CD14-positive monocyte (primary cell): ENCODE data around the gene CT45A1. TPM values are rescaled to one million over a fixed set of nuclear protein-coding genes. Genes with fewer than 3 reads are reported as not detected.
"Not testable (repeated sequence)": the region's sequence is repeated elsewhere in the genome, so short reads cannot be mapped to it uniquely, and the experiment has no call there.

Experiments used
- DNase-seq, 3 donors: peaks; one replicate each; pipeline ENCODE4 v3.0.0-alpha.2; 2011 to 2022
- H2AFZ ChIP-seq: 2 replicates; pipeline ENCODE4 v1.6.0; 2012; ENCODE audit warnings: mild to moderate bottlenecking, low read depth, low read length, inconsistent platforms; ENCODE audit not compliant: insufficient read depth, poor library complexity, severe bottlenecking
- H3K27ac ChIP-seq, 2 donors: 1 replicate in 1 of 2; 2 replicates in 1 of 2; pipeline ENCODE4 v1.5.1; 2012 to 2013; ENCODE audit warnings: low read length in 2 of 2, control low read depth in 1 of 2, inconsistent platforms in 1 of 2, low read depth in 1 of 2, mild to moderate bottlenecking in 1 of 2
- H3K27me3 ChIP-seq, 2 donors: one replicate each; pipeline versions ENCODE4 v1.6.0 to v1.6.1; 2011 to 2013; ENCODE audit warnings: low read length in 2 of 2; ENCODE audit not compliant: control insufficient read depth in 2 of 2, insufficient read depth in 2 of 2
- H3K36me3 ChIP-seq, 2 donors: replicated peaks in 1 of 2; 1 replicate in 1 of 2; 2 replicates in 1 of 2; pipeline versions ENCODE4 v1.5.1 to v1.6.1; 2012 to 2013; ENCODE audit warnings: low read length in 2 of 2, control low read depth in 1 of 2, inconsistent platforms in 1 of 2, mild to moderate bottlenecking in 1 of 2; ENCODE audit not compliant: insufficient read depth in 2 of 2, control insufficient read depth in 1 of 2
- H3K4me1 ChIP-seq, 2 donors: 1 replicate in 1 of 2; 2 replicates in 1 of 2; pipeline versions ENCODE4 v1.5.1 to v1.6.1; 2012 to 2013; ENCODE audit warnings: low read length in 2 of 2, control low read depth in 1 of 2, inconsistent platforms in 1 of 2, mild to moderate bottlenecking in 1 of 2, moderate library complexity in 1 of 2; ENCODE audit not compliant: insufficient read depth in 2 of 2, control insufficient read depth in 1 of 2
- H3K4me2 ChIP-seq: replicated peaks from 2 replicates; pipeline ENCODE3; 2012; ENCODE audit warnings: low read length, moderate library complexity, mild to moderate bottlenecking; ENCODE audit not compliant: poor library complexity, severe bottlenecking; ENCODE audit errors: extremely low read depth
- H3K4me3 ChIP-seq, 3 experiments: fragments of 200-600 bp in 1 of 3; sonication (generic) in 1 of 3; replicated peaks in 1 of 3; 1 replicate in 2 of 3; 2 replicates in 1 of 3; pipeline ENCODE4 v1.5.1; 2011 to 2013; ENCODE audit warnings: low read length in 3 of 3, mild to moderate bottlenecking in 3 of 3, control low read depth in 2 of 3, low read depth in 2 of 3, inconsistent platforms in 1 of 3, moderate library complexity in 1 of 3
- H3K79me2 ChIP-seq: 2 replicates; pipeline ENCODE4 v1.6.0; 2012; ENCODE audit warnings: mild to moderate bottlenecking, control low read depth, inconsistent platforms, low read length, moderate library complexity; ENCODE audit not compliant: insufficient read depth
- H3K9ac ChIP-seq: 2 replicates; pipeline ENCODE4 v1.6.0; 2017; ENCODE audit warnings: low read length, mild to moderate bottlenecking; ENCODE audit not compliant: insufficient read depth, poor library complexity, severe bottlenecking
- H3K9me3 ChIP-seq, 2 donors: replicated peaks in 1 of 2; 1 replicate in 1 of 2; 2 replicates in 1 of 2; pipeline versions ENCODE4 v1.5.1 to v1.6.1; 2012 to 2013; ENCODE audit warnings: low read length in 2 of 2, control low read depth in 1 of 2; ENCODE audit not compliant: control insufficient read depth in 1 of 2, insufficient read depth in 1 of 2
- H4K20me1 ChIP-seq: 2 replicates; pipeline ENCODE4 v1.6.0; 2012; ENCODE audit warnings: mild to moderate bottlenecking, low read length, control low read depth, moderate library complexity; ENCODE audit not compliant: insufficient read depth
- H3K27ac Mint-ChIP-seq, 7 donors: one replicate each; pipeline ENCODE4 v1.8.0; 2020; ENCODE audit warnings: mild to moderate bottlenecking in 7 of 7, mixed read lengths in 7 of 7, moderate library complexity in 6 of 7, inconsistent platforms in 2 of 7
- H3K27me3 Mint-ChIP-seq, 3 donors: one replicate each; pipeline ENCODE4 v1.8.0; 2021 to 2022; ENCODE audit warnings: low read depth in 3 of 3, mild to moderate bottlenecking in 3 of 3, mixed read lengths in 3 of 3, moderate library complexity in 3 of 3, inconsistent platforms in 1 of 3
- H3K36me3 Mint-ChIP-seq, 2 donors: one replicate each; pipeline ENCODE4 v1.8.0; 2020; ENCODE audit warnings: mixed read lengths in 2 of 2, inconsistent platforms in 1 of 2, mild to moderate bottlenecking in 1 of 2
- H3K4me1 Mint-ChIP-seq: one replicate; pipeline ENCODE4 v1.8.0; 2020; ENCODE audit warnings: mild to moderate bottlenecking, mixed read lengths
- H3K4me3 Mint-ChIP-seq, 2 donors: one replicate each; pipeline ENCODE4 v1.8.0; 2020; ENCODE audit warnings: mild to moderate bottlenecking in 2 of 2, mixed read lengths in 2 of 2, moderate library complexity in 1 of 2
- H3K9me3 Mint-ChIP-seq, 7 donors: one replicate each; pipeline ENCODE4 v1.8.0; 2020 to 2022; ENCODE audit warnings: mixed read lengths in 7 of 7, mild to moderate bottlenecking in 6 of 7, moderate library complexity in 6 of 7, inconsistent platforms in 2 of 7
- CTCF ChIP-seq: fragments of 200-600 bp; IDR thresholded peaks from one replicate; pipeline ENCODE4 v1.8.0; 2022; ENCODE audit warnings: antibody characterized with exemption, mild to moderate bottlenecking
- WGBS: methylation state at CpG from one replicate; pipeline ENCODE4 v1.1.5; 2013; ENCODE audit warnings: missing lambda C conversion rate; ENCODE audit not compliant: insufficient coverage; 5-methylcytosine and 5-hydroxymethylcytosine counted together
- intact Hi-C, 2 donors: fragments of 100-400 bp; cut with micrococcal nuclease; formaldehyde crosslinking; loops; one replicate each; pipeline versions ENCODE4 v1.15.0 to v1.15.1; 2023
- polyA minus RNA-seq: library from RNA; depleted of rRNA, polyadenylated mRNA; stranded (reverse); fragments of >200 nt; gene quantifications from 2 replicates; pipeline ENCODE4 v1.2.3, GENCODE V29; 2012
- polyA plus RNA-seq, 3 donors: library from polyadenylated mRNA; depleted of rRNA in 1 of 3; unstranded in 2 of 3; stranded (reverse) in 1 of 3; fragments of 300-500 nt in 2 of 3; fragments of >200 nt in 1 of 3; fragmentation: Illumina TruSeq in 2 of 3; gene quantifications; 1 replicate in 2 of 3; 2 replicates in 1 of 3; pipeline ENCODE4 v1.2.3, GENCODE V29; 2012 to 2021
- total RNA-seq, 12 experiments: library from RNA in 1 of 12; stranded (reverse) in 1 of 12; fragments of 120-200 nt in 1 of 12; gene quantifications; one replicate each; pipeline ENCODE4 v1.2.4 and lab custom pipeline; 2013 to 2026; ENCODE audit warnings: mixed read lengths in 6 of 12, inconsistent platforms in 1 of 12

The CT45A1 gene
- total RNA-seq (2013): not detected
- polyA plus RNA-seq (not detected), polyA minus RNA-seq (not detected in 2 replicates), total RNA-seq (lab: John Stamatoyannopoulos, UW) (0 to 0.12 (median 0) reads per million in 11 experiments)

GRCh38 chrX:135713183-135713689 is at the start of gene CT45A1:
Gene CT45A1 (plus strand): TSS chrX:135713639. CDS start chrX:135718941, 5,302 bp downstream.
- peak; percentile 15 for TF ChIP-seq CTCF
- H3K4me1 Mint-ChIP-seq, H3K4me3 ChIP-seq, H3K9me3 Mint-ChIP-seq, H3K4me2 ChIP-seq, H3K9ac ChIP-seq, H4K20me1 ChIP-seq, H3K4me3 Mint-ChIP-seq, H3K4me1 ChIP-seq, H2AFZ ChIP-seq, H3K79me2 ChIP-seq, H3K36me3 Mint-ChIP-seq, intact Hi-C loops, H3K9me3 ChIP-seq, H3K27me3 ChIP-seq, H3K27me3 Mint-ChIP-seq, H3K27ac ChIP-seq, H3K36me3 ChIP-seq: not testable (repeated sequence)
- H3K27ac Mint-ChIP-seq: peak within 1 kb of the TSS in 2 of 7 donors; percentile 40 to 50
- peak in 1 of 3 donors; percentile 2 for DNase-seq
- WGBS: 76% methylated on average over 9 of the region's 15 CpGs

GRCh38 chrX:135672979-135673378 is 40.5 kb upstream of the CT45A1 start:
- H3K36me3 Mint-ChIP-seq, H3K4me1 Mint-ChIP-seq, H3K4me3 ChIP-seq, H3K9me3 ChIP-seq, H3K4me1 ChIP-seq, DNase-seq, H3K4me3 Mint-ChIP-seq, H3K27ac Mint-ChIP-seq, H3K79me2 ChIP-seq, H4K20me1 ChIP-seq, H3K9ac ChIP-seq, H3K27me3 ChIP-seq, H3K27ac ChIP-seq, H3K4me2 ChIP-seq, H3K27me3 Mint-ChIP-seq, H3K36me3 ChIP-seq, H2AFZ ChIP-seq, intact Hi-C loops: not testable (repeated sequence)
- H3K9me3 Mint-ChIP-seq: peaks cover 0 to 15% (median 4%) of the 10 kb centered on the region in 7 donors
